NCI-H510A treated with DMSO at 0.1 percent for 48 hours (cell line): ENCODE data around the gene M1AP.
"Not testable (repeated sequence)": the region's sequence is repeated elsewhere in the genome, so short reads cannot be mapped to it uniquely, and the experiment has no call there.

Source experiments
- DNase-seq: peaks from one replicate; lab custom pipeline; 2025; lab: John Stamatoyannopoulos, UW

Gene M1AP

GRCh38 chr2:74564222-74564621 is 83.9 kb downstream of the M1AP start:
- DNase-seq = no peak

GRCh38 chr2:74562126-74562775 is 85.9 kb downstream of the M1AP start:
- no peak for DNase-seq

- DNase-seq = not testable (repeated sequence)
These were observed 87.1 kb downstream of the M1AP start for GRCh38 chr2:74561022-74561421.

GRCh38 chr2:74560591-74560990 is 87.5 kb downstream of the M1AP start:
- DNase-seq = no peak

GRCh38 chr2:74559912-74560311 is 88.2 kb downstream of the M1AP start:
- DNase-seq = no peak

GRCh38 chr2:74558284-74559230 is 89.6 kb downstream of the M1AP start:
- DNase-seq = no peak

- no peak for DNase-seq
These were observed 91.2 kb downstream of the M1AP start for GRCh38 chr2:74556831-74557370.

GRCh38 chr2:74556159-74556558 is 92.0 kb downstream of the M1AP start:
- DNase-seq = no peak

GRCh38 chr2:74555610-74556103 is 92.5 kb downstream of the M1AP start:
- DNase-seq = no peak

GRCh38 chr2:74554820-74555531 is 93.2 kb downstream of the M1AP start:
- peak; percentile 72 for DNase-seq

GRCh38 chr2:74553892-74554819 is 94.0 kb downstream of the M1AP start, which contains the start of the genes DOK1 and LOXL3:
Gene DOK1 (plus strand): TSS chr2:74554720. CDS start chr2:74554755, 35 bp downstream.
Gene LOXL3 (minus strand): TSS chr2:74553942. CDS start chr2:74552634, 1,308 bp downstream.
- DNase-seq = peak; percentile 81

- DNase-seq = peak; percentile 53
These were observed 95.0 kb downstream of the M1AP start for GRCh38 chr2:74552914-74553811.

- DNase-seq = no peak
These were observed 95.9 kb downstream of the M1AP start for GRCh38 chr2:74551942-74552913.

- DNase-seq = no peak
These were observed 96.6 kb downstream of the M1AP start for GRCh38 chr2:74551530-74551929.

GRCh38 chr2:74550231-74550630 is 97.9 kb downstream of the M1AP start:
- DNase-seq = no peak

GRCh38 chr2:74548900-74549826 is 99.0 kb downstream of the M1AP start:
- peak; percentile 82 for DNase-seq

- peak; percentile 82 for DNase-seq
These were observed 99.7 kb downstream of the M1AP start for GRCh38 chr2:74548285-74548899.
